Stimulated activated CD4-positive, alpha-beta T cell treated with anti-CD3 and anti-CD28 coated beads, Interleukin-2, amount 100 ng/mL, for 24 hours (primary cell): ENCODE results near the gene BACH1.

Experiments used
- DNase-seq, 2 donors: peaks; one replicate each; pipeline ENCODE4 v3.0.0-alpha.2; 2020

The BACH1 gene

DNA sequence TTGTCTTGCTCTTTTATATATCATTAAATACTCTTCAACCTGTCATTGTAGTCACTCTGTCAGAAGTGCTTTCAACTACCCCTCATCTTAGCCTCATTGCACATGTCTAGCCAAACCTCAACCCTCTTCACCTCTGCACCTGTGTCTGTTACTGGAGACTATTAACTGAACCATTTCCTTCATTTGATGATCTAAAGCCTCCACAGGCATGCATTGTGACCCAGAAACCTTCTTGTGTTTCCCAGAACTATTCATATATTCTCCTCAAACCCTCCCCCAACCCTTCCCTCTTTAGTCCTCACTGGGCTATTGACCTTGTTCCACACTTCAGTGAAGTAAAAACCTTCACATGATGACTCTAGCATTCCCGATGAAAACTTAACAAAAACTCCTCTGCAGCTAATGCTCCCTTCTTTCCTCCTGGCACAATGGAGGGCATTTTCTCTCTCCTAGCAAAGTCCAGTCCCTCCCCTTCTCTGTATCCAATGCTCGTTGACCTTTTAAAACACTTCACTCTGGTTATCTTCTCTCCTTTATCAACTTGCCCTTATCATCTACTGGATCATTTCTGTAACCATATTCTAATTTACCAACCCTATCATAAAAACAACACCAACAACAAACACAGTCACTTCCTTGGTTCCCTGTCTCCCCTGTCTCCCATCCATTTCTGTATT, 86.1 kb downstream of the BACH1 start:
- DNase-seq, result no peak

DNA sequence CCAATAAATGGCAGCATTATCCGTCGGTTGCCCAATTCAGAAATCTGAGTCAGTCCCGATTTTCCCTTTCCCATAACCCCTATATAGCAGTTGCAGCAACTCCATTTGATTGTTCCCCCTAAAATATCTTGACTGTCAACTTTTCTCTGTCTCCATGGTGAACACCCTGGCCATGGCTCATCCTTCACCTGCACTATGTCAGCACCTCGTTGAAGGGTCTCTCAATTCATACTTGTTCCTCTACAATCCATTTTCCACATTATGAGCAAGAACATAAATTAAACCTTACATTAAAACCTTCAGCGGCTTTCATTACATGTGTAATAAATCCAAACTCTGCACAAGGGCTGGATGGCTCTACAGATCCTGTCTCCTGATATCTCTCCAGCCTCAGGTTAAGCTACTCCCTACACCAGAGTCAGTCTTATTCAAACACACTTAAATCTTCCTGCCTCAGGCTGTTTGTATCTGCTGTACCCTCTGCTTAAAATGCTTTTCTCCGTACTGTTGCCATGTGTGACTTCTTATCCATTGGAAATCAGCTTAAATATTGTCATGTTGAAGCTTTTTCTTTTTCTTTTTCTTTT, 87.3 kb downstream of the BACH1 start:
- DNase-seq, result no peak

DNA sequence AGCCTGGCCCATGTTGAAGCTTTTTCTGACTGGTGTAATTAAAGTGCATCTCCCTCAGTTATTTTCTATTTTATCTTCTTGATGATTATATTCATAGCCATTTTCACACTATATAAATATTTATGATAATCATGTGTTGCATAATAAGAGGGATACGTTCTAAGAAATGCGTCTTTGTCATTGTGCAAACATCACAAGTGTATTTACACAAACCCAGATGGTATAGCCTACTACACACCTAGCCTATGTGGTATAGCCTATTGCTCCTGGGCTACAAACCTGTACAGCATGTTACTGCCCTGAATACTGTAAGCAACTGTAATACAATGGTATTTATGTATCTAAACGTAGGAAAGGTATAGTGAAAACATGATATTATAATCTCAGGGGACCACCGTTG, 88.1 kb downstream of the BACH1 start:
- no peak for DNase-seq

DNA sequence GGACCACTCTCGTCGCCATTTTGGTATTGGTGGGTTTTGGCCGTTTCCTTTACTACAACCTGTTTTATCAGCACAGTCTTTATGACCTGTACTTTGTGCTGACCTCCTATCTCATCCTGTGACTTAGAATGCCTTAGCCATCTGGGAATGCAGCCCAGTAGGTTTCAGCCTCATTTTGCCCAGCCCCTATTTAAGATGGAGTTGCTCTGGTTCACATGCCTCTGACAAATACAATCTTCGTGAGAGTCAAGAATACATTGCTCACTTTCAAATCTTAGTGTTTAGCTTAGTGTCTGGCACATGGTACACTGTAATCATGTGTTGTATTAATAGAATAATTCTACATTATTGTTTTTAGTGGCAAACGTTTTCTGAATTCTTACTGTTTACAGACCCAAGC, 88.9 kb downstream of the BACH1 start:
- no peak for DNase-seq

DNA sequence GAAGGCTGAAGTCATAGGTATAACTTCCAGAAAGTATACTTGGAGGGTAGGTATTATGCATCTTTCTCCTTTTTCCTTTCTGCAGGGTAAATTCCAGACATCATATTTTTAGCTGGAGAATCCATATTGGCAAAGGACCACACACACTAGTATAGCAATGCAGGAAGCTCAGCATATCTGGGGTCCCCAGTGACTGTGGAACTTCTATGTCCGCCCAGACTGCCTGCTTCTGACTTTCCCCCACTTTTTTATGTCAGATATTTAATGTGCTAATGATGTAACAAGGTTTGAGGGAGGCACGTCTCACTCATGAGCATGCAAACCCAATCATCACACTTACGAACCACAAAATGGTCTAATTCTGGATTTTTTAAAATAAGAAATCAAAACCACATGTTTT, 90.4 kb downstream of the BACH1 start:
- DNase-seq, result no peak

DNA sequence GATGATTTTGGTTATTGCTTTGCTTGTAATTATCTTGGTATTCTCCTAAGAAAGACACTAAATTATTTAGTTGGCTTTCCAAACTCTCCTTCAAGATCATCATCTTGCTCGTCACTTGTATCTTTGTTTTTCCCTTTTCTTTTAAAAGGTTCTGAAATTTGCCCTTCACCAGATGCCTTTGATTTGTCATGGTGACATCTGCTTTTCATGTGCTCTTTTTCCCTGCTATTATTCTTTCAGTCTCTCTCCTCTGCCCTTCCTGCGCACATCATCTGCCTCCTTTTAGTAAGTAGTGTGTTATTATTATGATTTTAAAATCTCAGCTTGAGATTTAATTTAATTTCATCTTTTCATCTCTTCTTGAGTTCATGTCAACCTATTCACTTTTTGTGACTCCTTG, 92.1 kb downstream of the BACH1 start:
- DNase-seq, result no peak

DNA sequence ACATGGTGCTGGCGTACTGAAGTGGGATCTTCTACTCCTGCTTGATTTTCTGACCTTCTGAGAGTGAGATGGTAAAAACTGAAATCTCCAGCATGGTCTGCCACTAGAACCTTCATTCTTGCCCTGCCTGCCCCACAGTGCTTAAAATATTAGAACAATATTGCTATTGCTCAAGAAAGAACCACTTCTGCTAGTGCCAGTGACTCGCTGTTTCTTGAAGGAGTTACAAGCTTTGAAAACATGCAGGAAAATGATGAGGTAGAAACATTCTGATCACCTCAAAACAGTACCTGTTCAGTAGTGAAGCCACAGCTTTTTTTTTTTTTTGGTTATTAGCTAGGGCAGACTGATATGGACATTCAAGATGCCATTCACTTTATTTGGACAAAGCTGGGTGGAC, 95.3 kb downstream of the BACH1 start:
- no peak for DNase-seq
